ENCODE data around the gene SPATS2L.

DNA sequence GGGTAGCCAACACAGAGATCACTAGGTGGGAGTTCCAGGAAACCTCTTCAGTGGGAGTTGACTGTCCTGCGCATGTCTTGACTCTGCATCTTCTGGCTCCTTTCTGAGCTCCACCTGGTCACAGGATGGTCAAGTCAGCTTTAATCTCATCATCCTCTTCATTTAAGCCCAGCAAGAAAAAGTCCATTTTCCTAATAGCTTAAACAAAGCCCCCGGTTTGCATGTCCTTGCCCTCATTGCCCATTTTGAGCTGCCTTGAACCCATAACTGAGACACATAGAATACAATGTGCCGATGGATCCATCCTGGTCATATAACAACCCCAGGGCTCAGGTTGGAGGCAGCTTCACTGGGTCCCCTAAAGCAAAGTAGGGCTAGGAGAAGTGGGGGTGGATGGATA is 40.8 kb downstream of the SPATS2L start:
- no peak for TF ChIP-seq POLR2A (IDR thresholded peaks at IDR 0.05)
- TF ChIP-seq, protein P1, sequence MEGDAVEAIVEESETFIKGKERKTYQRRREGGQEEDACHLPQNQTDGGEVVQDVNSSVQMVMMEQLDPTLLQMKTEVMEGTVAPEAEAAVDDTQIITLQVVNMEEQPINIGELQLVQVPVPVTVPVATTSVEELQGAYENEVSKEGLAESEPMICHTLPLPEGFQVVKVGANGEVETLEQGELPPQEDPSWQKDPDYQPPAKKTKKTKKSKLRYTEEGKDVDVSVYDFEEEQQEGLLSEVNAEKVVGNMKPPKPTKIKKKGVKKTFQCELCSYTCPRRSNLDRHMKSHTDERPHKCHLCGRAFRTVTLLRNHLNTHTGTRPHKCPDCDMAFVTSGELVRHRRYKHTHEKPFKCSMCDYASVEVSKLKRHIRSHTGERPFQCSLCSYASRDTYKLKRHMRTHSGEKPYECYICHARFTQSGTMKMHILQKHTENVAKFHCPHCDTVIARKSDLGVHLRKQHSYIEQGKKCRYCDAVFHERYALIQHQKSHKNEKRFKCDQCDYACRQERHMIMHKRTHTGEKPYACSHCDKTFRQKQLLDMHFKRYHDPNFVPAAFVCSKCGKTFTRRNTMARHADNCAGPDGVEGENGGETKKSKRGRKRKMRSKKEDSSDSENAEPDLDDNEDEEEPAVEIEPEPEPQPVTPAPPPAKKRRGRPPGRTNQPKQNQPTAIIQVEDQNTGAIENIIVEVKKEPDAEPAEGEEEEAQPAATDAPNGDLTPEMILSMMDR (IDR thresholded peaks at IDR 0.05) = no peak

Data from lower leg skin (tissue), 3 donors.